Prostate gland (tissue), 2 donors: ENCODE results near the gene PURA. TPM values are rescaled to one million over a fixed set of nuclear protein-coding genes. Genes with fewer than 3 reads are reported as not detected.

Source experiments
- DNase-seq: peaks from one replicate; pipeline ENCODE4 v3.0.0-alpha.2; 2019; ENCODE audit warnings: low spot score
- H3K27ac ChIP-seq, 2 donors: fragments of 200-600 bp; sonication (generic); 2 replicates each; pipeline ENCODE4 v1.5.1; 2017 to 2019
- H3K27me3 ChIP-seq: fragments of 200-600 bp; sonication (generic); replicated peaks from 2 replicates; pipeline ENCODE4 v1.5.1; 2019; ENCODE audit not compliant: insufficient read depth
- H3K36me3 ChIP-seq, 2 donors: fragments of 200-600 bp; sonication (generic); 1 replicate in 1 of 2; 2 replicates in 1 of 2; pipeline versions ENCODE4 v1.5.1 to v1.8.1; 2017 to 2019
- H3K4me1 ChIP-seq: fragments of 200-600 bp; sonication (generic); replicated peaks from 2 replicates; pipeline ENCODE4 v1.5.1; 2019
- H3K4me3 ChIP-seq, 2 donors: fragments of 200-600 bp; sonication (generic); 2 replicates each; pipeline ENCODE4 v1.5.1; 2017 to 2019
- H3K9me3 ChIP-seq: fragments of 200-600 bp; sonication (generic); 2 replicates; pipeline ENCODE4 v1.5.1; 2017
- POLR2A ChIP-seq: fragments of 450-650 bp; IDR thresholded peaks from one replicate; pipeline ENCODE4 v1.6.1; 2016; ENCODE audit warnings: antibody characterized with exemption, mild to moderate bottlenecking
- POLR2AphosphoS5 ChIP-seq: sonication (generic); formaldehyde crosslinking; IDR thresholded peaks from one replicate; pipeline ENCODE4 v1.6.1; 2017; ENCODE audit warnings: antibody characterized with exemption
- WGBS: methylation state at CpG from one replicate; pipeline ENCODE4 v1.1.5; 2018; 5-methylcytosine and 5-hydroxymethylcytosine counted together
- intact Hi-C: fragments of 100-400 bp; cut with DNase I; formaldehyde crosslinking; loops from one replicate; pipeline ENCODE4 v1.14.2; 2022
- total RNA-seq, 2 donors: library from RNA; depleted of rRNA; stranded (reverse); fragments of >200 nt; gene quantifications; one replicate each; pipeline ENCODE4 v1.1.0, GENCODE V29; 2016
- TF ChIP-seq, protein P1 (sequence below), 4 experiments: fragments of 200-600 bp in 2 of 4; fragments of 450-650 bp in 2 of 4; sonication (generic) in 2 of 4; IDR thresholded peaks; 1 replicate in 3 of 4; 2 replicates in 1 of 4; pipeline ENCODE4 v1.5.1; 2016 to 2019; ENCODE audit warnings: antibody characterized with exemption in 4 of 4, mild to moderate bottlenecking in 2 of 4, moderate library complexity in 2 of 4

PURA gene
- total RNA-seq, 2 donors from 2014 or later: 24.2 to 27.2 TPM

DNA sequence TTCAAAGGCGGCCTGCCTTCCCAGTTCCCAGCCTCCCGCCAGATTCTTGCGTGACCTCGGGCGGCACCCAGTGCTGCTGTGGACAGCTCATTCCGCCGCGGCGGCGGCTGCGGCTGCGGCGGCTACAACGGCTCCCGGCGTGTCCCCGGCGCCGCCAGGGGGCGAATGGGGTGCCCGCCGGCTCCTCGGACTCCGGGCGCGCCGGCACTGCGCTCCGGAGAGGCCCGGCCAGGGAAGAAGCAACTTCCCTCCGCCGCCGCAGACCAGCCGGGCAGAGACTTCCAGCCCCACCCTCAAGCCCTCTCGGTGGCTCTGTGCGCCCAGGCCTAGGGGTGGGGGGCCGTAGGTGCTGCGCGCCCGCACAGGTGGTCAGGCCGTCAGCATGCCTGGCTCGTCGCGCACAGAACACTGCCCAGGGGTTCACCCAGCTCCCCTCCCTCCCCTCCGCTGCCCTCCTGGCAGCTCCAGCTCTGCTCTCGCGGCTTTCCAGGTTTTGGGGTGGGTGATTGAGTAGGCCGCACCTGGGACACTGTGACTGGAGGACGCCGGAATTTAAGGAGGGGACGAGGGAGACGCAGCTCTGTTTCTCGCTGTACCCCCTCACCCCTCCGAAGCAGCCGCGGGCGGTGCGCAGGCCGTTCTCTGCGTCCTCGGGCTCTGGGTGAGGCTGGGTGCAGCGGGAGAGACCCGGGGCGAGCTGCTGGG lies 32.1 kb downstream of the PURA start:
- Histone ChIP-seq H3K36me3 (no peaks in the 10 kb centered on the region), H3K27me3 (no peaks in the 10 kb centered on the region), H3K9me3 (no peaks in the 10 kb centered on the region), H3K4me3 (peak overlapping the region; percentile 24 to 36), H3K27ac (no peak overlapping the region), H3K4me1 (peaks cover 5% of the 10 kb centered on the region)
- intact Hi-C loops: loop anchor here (5.0 kb wide), 1 partner anchor 34 kb away; the partner anchor contains the start of gene PURA
- 6% methylated on average over 64 of the region's 64 CpGs for WGBS
- no peak for TF ChIP-seq POLR2AphosphoS5
- peak; percentile 19 for TF ChIP-seq POLR2A
- TF ChIP-seq, protein P1, sequence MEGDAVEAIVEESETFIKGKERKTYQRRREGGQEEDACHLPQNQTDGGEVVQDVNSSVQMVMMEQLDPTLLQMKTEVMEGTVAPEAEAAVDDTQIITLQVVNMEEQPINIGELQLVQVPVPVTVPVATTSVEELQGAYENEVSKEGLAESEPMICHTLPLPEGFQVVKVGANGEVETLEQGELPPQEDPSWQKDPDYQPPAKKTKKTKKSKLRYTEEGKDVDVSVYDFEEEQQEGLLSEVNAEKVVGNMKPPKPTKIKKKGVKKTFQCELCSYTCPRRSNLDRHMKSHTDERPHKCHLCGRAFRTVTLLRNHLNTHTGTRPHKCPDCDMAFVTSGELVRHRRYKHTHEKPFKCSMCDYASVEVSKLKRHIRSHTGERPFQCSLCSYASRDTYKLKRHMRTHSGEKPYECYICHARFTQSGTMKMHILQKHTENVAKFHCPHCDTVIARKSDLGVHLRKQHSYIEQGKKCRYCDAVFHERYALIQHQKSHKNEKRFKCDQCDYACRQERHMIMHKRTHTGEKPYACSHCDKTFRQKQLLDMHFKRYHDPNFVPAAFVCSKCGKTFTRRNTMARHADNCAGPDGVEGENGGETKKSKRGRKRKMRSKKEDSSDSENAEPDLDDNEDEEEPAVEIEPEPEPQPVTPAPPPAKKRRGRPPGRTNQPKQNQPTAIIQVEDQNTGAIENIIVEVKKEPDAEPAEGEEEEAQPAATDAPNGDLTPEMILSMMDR (IDR thresholded peaks at IDR 0.05): peak; percentile 50 to 86 (median 65)
- peak; percentile 59 for DNase-seq

DNA sequence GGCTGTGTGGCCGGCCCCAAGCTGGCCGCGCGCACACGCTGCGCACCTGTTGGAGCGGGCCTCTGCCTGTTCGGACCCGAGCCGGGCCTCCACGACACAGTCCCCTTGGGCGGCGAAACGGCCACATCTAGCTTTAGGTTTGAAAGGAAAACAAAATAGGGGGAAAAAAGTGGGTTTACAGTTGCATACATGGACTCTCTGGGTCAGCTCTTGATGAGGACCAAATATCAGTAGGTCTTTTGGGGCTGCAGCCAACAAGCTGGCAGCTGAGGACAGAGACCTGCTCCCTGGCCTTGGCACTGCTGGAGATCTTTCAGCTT lies 32.6 kb downstream of the PURA start:
- TF ChIP-seq POLR2A (no peak), POLR2AphosphoS5 (no peak)
- TF ChIP-seq, protein P1 (IDR thresholded peaks at IDR 0.05): no peak
- H3K36me3 ChIP-seq: no peaks in the 10 kb centered on the region
- intact Hi-C loops: loop anchor here (5.0 kb wide), 1 partner anchor 34 kb away; the partner anchor contains the start of gene PURA
- no peaks in the 10 kb centered on the region for H3K9me3 ChIP-seq
- H3K27me3 ChIP-seq: no peaks in the 10 kb centered on the region
- no peak for DNase-seq
- WGBS: 44% methylated on average over 14 of the region's 14 CpGs
- peaks cover 5% of the 10 kb centered on the region for H3K4me1 ChIP-seq
- no peak overlapping the region for H3K27ac ChIP-seq
- H3K4me3 ChIP-seq: peak overlapping the region; percentile 24 to 36

DNA sequence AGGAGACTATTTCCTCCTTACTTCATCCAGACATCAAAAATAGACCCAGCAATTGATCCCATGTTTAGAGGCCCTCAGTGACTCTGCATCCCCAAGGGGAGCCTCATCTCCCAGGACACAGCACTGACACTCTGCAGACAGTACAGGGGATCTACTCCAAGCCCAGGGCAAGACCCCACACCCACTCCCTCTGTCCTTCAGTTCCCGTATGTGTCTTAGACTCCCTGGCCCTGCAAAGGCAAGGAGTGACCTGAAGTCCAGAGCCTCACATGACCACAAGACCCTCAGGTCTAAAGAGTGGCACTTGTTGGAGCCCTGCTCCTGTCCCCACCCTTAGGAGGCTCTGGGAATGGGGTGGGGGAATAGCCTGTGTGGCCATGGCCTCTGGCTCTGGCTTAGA lies 33.6 kb downstream of the PURA start:
- no peaks in the 10 kb centered on the region for H3K27me3 ChIP-seq
- peaks cover 7% of the 10 kb centered on the region for H3K4me1 ChIP-seq
- no peak overlapping the region for H3K4me3 ChIP-seq
- TF ChIP-seq, protein P1 (IDR thresholded peaks at IDR 0.05): no peak
- TF ChIP-seq POLR2A: no peak
- TF ChIP-seq POLR2AphosphoS5: no peak
- no peak for DNase-seq
- WGBS: 100% methylated on average over 1 of the region's 1 CpG
- no peaks in the 10 kb centered on the region for H3K9me3 ChIP-seq
- no peaks in the 10 kb centered on the region for H3K36me3 ChIP-seq
- H3K27ac ChIP-seq: no peak overlapping the region
- intact Hi-C loops: loop anchor here (5.0 kb wide), 1 partner anchor 35 kb away; the partner anchor contains the start of gene PURA

DNA sequence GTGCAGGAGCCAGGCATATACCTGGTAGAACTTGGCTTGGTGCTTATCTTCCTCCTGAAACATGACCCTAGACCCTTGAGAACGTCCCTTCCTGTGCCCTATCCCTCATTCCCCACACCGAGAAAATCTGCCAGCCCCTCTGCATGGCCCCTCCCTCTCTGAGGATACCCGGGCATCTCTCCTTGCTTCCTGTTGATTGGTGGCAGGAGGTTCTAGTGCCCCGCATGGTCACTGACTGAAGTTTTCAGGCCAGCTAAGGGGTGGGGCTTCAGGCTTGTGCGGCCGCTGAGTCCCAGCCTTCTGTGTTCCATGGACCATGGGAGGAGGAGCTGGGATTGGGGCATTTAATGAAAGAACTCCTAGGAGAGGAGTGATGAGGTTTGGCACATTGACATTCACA lies 34.6 kb downstream of the PURA start:
- no peak for DNase-seq
- intact Hi-C loops: loop anchor here (5.0 kb wide), 1 partner anchor 36 kb away; the partner anchor contains the start of gene PURA

More for the DNA sequence above, 34.6 kb downstream of the PURA start:
- H3K4me3 ChIP-seq: no peak overlapping the region
- 62% methylated on average over 6 of the region's 6 CpGs for WGBS
- no peak overlapping the region for H3K27ac ChIP-seq
- peaks cover 8% of the 10 kb centered on the region for H3K4me1 ChIP-seq
- no peaks in the 10 kb centered on the region for H3K27me3 ChIP-seq
- H3K36me3 ChIP-seq: no peaks in the 10 kb centered on the region
- H3K9me3 ChIP-seq: no peaks in the 10 kb centered on the region
- TF ChIP-seq, protein P1 (IDR thresholded peaks at IDR 0.05): no peak
- no peak for TF ChIP-seq POLR2AphosphoS5
- TF ChIP-seq POLR2A: no peak
